GM18511 (cell line): ENCODE data around the gene GLI1.
"Not testable (repeated sequence)": the region's sequence is repeated elsewhere in the genome, so short reads cannot be mapped to it uniquely, and the experiment has no call there.

Experiments
- ATAC-seq: cut with Tn5 transposase; IDR thresholded peaks from one replicate; pipeline ENCODE4 v1.9.1; 2021; ENCODE audit warnings: mild to moderate bottlenecking, moderate library complexity; ENCODE audit not compliant: unreplicated experiment

Gene GLI1

DNA sequence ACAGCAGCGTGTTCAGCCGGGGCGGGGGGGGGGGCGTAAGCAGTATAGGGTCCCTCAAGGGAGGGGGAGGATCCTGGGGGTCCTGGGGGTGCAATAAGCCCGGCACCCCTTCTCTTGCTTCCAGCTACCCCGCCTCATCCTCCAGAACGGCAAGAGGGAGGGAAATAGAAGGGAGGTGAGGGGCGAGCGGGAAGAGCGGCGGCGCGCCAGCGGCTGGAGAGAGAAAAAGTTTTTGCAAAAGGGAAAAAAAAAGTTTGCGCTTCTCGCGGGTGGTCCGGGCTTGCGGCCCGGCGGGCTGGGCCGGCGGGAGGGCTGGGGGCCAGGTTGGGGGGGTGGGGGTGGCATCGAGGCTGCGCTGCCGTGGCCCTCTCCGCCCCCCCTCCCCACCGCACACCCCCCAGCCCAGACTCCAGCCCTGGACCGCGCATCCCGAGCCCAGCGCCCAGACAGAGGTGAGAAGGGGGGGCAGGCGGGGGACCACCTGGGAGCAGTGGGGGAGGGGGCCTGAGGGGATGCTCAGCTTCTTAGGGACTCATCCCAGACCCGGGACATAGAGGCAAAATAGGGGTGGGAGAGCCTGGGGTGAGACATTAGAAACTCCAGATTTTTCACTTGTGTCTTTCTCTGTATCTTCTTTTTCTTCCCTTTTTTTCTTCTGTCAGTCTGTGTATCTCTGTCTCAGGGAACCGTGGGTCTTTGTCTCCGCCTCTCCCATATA, at the start of gene GLI1:
GLI1 (plus strand) TSS at position 36 of the 718 bp plus-strand sequence. CDS start 3,907 bp downstream, outside the sequence.
- no peak for ATAC-seq

- no peak for ATAC-seq
Observed at GRCh38 chr12:57410534-57410933, 49.1 kb upstream of the GLI1 start.

DNA sequence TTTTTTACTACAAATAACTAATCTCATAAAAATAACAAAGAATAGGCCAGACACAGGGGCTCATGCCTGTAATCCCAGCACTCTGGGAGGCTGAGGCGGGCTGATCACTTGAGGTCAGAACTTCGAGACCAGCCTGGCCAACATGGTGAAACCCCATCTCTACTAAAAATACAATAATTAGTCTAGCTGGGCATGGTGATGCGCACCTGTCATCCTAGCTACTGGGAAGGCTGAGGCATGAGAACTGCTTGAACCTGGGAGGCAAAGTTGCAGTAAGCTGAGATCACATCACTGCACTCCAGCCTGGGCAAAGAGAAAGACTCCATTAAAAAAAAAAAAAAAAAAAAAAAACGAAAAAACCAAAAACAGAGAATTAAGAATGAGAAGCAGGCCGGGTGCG, 45.4 kb upstream of the GLI1 start:
- ATAC-seq = not testable (repeated sequence)

DNA sequence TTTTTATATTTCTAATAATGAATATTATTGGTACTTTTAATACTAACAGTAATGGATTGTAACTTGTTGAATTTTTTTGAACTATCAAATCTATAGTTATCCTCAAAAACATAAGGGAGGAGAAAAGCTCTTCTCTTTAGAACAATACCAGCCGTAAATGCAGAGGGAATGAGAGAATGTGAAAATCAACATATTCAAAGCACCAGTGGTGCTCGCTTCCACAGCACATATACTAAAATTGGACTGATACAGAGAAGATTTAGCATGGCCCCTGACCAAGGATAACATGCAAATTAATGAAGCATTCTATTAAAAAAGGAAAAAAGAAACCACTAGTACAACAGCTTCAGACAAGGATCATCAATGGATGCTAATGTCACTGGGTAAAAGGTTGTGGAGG, 44.5 kb upstream of the GLI1 start:
- no peak for ATAC-seq

DNA sequence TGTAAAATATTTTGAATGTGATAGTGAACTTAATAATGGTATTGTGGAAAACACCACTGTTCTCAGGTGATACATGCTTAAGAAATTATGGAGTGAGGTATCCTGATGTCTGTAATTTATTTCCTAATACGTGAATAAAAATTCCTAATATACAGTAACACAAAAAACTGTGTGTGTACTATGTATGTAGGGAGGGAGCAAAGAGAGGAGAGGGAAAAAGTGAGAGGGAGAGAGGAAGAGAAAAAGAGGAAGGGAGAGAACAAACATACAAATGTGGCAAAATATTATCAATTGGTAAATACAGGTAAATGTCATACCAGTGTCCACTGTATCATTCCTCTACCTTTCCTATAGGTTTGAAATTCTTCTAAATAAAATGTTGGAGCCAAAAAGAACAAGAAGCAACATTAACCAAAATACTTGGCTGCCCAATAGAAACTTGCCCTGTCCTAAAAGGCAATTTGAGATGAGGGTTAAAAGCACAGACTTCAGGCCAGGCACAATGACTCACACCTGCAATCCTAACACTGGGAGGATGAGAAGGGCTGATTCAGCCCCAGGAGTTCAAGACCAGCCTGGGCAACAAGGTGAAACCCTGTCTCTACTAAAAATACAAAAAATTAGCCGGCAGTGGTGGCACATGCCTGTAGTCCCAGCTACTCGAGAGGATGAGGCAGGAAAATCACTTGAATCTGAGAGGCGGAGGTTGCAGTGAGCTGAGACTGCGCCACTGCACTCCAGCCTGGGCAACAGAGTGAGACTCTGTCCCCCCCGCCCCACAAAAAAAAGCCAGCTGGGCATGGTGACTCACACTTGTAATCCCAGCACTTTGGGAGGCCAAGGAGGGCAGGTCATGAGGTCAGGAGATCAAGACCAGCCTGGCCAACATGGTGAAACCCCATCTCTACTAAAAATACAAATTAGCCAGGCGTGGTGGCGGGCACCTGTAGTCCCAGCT, 43.3 kb upstream of the GLI1 start:
- ATAC-seq = no peak

DNA sequence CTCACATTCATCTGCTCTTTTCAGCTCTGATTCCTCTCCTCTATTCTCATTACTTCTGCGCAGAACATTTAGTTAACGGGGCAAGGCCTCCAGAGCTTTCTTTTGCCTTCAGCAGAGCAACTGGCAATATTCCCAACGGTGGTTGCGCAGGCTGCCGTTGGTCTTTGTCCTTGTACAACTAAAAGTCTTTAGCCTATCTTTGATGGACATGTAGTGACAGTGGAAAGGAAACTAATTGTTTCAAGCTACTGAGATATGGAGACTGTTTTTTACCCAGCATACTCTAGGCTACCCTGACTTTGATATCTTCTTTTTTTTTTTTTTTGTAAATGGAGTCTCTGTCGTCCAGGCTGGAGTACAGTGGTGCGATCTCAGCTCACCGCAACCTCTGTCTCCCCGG, 41.3 kb upstream of the GLI1 start:
- ATAC-seq = no peak

DNA sequence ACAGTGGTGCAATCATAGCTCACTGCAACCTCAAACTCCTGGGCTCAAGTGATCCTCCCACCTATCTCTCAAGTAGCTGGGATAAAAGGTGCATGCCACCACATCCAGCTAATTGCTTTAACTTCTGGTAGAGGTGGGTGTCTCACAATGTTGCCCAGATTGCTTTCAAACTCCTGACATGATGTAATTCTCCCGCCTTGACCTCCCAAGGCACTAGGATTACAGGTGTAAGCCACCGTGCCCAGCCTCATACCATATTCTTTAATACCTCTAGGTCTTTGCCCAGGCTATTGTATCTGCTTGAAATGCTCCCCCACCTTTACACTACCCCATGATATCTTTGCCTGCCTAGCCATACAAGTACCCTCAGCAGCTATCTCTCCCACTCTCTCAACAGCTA, 40.1 kb upstream of the GLI1 start:
- ATAC-seq = no peak

DNA sequence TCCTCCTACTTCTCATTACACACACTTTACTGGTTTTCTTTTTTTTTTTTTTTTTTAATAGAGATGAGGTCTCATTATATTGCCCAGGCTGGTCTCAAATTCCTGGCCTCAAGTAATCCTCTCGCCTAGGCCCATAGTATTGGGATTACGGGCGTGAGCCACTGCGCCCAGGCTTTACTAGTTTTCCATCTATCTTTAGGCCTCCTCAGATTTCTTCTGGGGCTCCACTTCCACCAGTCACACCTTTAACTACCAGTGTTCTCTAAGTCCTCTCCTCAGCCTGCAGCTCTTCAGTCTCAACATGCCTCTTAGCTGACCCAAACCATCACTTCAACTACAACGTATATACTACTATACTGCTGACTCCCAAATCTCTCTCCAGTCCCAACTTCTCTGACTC, 39.1 kb upstream of the GLI1 start:
- no peak for ATAC-seq

- not testable (repeated sequence) for ATAC-seq
Observed at GRCh38 chr12:57426948-57427347, 32.6 kb upstream of the GLI1 start.

GRCh38 chr12:57428965-57429364, 30.6 kb upstream of the GLI1 start:
- no peak for ATAC-seq

- ATAC-seq = no peak
Observed at GRCh38 chr12:57429473-57430111, 30.0 kb upstream of the GLI1 start.

DNA sequence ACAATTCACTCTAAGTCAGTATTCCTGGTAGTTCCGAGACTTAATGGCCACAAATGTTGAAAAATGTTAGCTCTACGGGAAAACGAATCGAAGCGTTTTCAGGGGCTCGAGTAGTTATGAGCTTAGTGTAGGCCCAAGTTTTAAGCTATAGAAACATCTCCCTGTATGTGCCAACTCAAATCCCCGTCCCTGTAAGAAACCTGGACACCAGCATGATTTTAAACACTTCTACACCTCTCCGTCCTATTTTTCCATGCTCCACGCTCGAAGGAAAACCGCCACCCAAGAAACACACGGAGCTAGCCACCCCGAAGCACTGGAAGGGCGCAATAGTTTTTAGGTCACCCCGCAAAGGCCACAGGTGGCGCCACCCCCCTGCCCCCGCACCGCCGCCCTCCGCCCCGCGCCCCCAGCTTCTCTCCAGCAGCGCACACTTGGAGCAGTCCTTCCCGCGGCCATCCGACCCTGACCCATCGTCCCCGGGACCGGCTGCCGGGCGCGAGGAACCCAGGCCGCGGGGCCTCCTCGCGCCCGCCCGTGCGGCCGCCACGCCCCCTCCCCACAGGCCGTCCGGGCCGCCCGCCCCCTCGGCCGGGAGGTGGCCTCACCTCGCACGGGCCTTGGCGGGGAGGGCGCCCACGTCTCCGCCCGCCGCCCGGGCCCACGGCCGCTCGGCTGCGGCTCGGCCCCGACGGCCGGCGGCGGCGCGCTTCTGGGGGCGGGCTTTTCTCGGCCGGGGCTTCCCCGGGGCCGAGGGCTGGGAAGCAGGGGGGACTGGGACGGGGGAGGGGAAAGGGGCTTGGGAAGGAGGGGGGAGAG, 29.3 kb upstream of the GLI1 start:
- ATAC-seq = peak; percentile 58

GRCh38 chr12:57430931-57431566, 28.5 kb upstream of the GLI1 start, which contains the start of gene R3HDM2:
TSS of gene R3HDM2 (minus strand) at chr12:57431043. CDS start at chr12:57310428, 120,615 bp downstream.
- ATAC-seq = peak; percentile 96

DNA sequence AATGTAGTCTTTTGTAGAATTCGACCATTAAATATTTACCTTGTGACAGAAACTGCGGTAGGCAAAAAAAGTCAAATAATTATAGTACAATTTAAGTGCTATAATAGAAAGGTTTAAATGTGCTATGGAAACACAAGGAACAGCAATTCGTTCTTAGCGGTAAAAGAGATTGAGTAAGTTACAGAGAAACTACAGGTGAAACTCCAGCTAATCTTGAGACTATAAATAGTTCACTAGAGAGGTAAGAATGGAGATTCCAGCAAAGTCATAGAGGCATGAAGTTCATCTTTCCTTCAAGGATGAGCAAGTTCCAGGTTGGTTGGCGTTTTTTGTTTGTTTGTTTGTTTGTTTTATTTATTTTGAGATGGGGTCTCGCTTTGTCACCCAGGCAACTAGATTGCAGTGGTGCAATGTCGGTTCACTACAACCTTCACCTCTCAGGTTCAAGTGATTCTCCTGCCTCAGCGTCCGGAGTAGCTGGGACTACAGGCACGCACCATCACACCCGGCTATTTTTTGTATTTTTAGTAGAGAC, 27.9 kb upstream of the GLI1 start:
- no peak for ATAC-seq

GRCh38 chr12:57433370-57433769, 26.2 kb upstream of the GLI1 start:
- no peak for ATAC-seq

GRCh38 chr12:57434517-57435223, 24.9 kb upstream of the GLI1 start, which contains the start of gene INHBC:
TSS of gene INHBC (plus strand) at chr12:57434784. CDS start at chr12:57434887, 103 bp downstream.
- no peak for ATAC-seq

DNA sequence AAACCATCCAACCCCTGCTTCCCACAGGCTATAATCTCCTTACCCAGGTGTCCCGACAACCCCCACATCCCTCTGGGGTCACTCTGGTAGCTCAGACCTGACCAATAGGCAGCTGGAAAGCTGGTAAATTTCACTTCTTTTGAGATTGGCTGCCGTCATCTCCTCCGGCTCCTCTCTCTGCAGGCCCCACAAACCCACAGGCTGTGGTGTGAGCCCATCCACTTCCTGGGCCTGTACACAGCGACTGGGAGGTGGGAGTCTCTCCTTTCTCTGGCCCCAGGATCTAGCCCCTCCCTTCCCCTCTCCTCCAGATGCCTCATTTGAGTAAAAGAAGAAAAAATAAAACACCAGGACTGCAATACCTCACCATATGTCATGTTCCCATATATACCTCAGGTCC, 24.3 kb upstream of the GLI1 start:
- no peak for ATAC-seq

GRCh38 chr12:57438400-57438799, 21.2 kb upstream of the GLI1 start:
- no peak for ATAC-seq

GRCh38 chr12:57439762-57440266, 19.8 kb upstream of the GLI1 start:
- no peak for ATAC-seq
